ENCODE measurements around the gene SMOC2.

The SMOC2 gene

GRCh38 chr6:168628176-168628553, 187.2 kb downstream of the SMOC2 start:
- Mint-ChIP-seq H3K36me3 (no peaks in the 10 kb centered on the region), H3K4me1 (no peaks in the 10 kb centered on the region), H3K9me3 (no peaks in the 10 kb centered on the region), H3K4me3 (no peak overlapping the region), H3K27ac (no peak overlapping the region), H3K27me3 (no peaks in the 10 kb centered on the region)
- CTCF ChIA-PET, result no interaction called here
- DNase-seq, result no peak

- CTCF ChIA-PET, result no interaction called here
- H3K27ac Mint-ChIP-seq, result no peak overlapping the region
- peaks cover 4% of the 10 kb centered on the region for H3K9me3 Mint-ChIP-seq
- H3K27me3 Mint-ChIP-seq, result no peaks in the 10 kb centered on the region
- no peaks in the 10 kb centered on the region for H3K36me3 Mint-ChIP-seq
- no peak overlapping the region for H3K4me3 Mint-ChIP-seq
- DNase-seq, result no peak
- H3K4me1 Mint-ChIP-seq, result no peaks in the 10 kb centered on the region
These were observed 187.8 kb downstream of the SMOC2 start for GRCh38 chr6:168628732-168629245.

DNA sequence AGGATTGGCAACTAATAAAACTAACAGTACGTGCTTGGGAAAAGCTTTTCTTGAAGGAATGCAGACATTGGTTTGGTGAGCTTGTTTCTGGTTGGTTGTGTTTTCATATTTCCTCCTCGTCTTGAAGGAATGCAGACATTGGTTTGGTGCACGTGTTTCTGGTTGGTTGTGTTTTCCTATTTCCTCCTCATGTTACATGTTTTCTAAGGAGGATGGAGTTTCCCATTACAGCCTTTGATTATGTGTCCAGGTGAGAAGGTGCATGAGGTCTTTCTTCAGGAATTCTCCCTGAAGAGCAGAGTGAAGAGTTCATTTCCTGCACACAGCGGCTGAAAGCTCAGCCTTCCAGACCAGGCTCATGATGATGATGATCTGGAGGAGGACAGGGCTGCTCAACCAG, 190.6 kb downstream of the SMOC2 start:
- Mint-ChIP-seq H3K27me3 (no peaks in the 10 kb centered on the region), H3K4me1 (no peaks in the 10 kb centered on the region), H3K36me3 (no peaks in the 10 kb centered on the region), H3K27ac (no peak overlapping the region), H3K9me3 (peaks cover 6% of the 10 kb centered on the region), H3K4me3 (no peak overlapping the region)
- DNase-seq, result no peak
- CTCF ChIA-PET, result no interaction called here

GRCh38 chr6:168632694-168633093, 191.7 kb downstream of the SMOC2 start:
- DNase-seq, result no peak
- H3K36me3 Mint-ChIP-seq, result no peaks in the 10 kb centered on the region
- H3K4me1 Mint-ChIP-seq, result no peaks in the 10 kb centered on the region
- no peaks in the 10 kb centered on the region for H3K27me3 Mint-ChIP-seq
- no peak overlapping the region for H3K27ac Mint-ChIP-seq
- CTCF ChIA-PET, result no interaction called here
- H3K9me3 Mint-ChIP-seq, result peaks cover 6% of the 10 kb centered on the region
- H3K4me3 Mint-ChIP-seq, result no peak overlapping the region

DNA sequence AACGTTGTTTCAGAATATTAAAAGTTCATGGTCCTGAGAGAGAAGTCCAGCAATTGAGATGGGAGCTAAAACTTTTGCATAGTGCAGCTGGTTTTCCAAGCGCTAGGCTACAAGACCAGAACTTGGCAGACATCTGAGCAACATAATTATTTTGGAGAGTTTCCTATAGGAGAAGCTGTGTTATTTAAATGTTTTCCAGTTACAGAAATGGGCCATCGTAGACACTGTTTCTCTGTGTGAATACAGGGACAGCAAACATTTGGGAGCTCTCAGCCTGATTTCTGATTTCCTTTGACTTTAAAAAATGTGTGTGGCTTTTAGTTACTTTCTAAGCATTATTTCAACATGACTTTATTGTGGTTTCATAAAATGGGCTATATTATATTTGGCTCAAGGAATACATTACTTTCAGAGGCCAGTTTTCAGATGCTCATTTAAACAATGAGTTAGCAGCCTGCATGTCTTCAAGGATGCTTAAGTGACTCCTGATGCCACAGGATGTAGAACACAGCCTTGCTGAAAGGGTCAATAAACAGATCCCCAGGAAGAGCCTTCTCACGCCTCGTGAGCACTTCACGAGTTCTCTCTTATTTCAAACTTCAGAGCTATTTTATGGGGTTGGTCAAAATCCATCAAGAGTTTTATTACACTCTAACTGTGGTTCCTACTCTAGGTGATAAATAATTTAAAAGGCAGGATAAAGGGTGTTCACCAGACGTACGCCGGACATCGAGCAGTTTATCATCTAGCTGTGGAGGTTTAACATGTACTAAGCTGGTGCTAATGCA, 193.8 kb downstream of the SMOC2 start:
- no peak for DNase-seq
- Mint-ChIP-seq H3K36me3 (no peaks in the 10 kb centered on the region), H3K9me3 (peaks cover 6% of the 10 kb centered on the region), H3K4me1 (no peaks in the 10 kb centered on the region), H3K27me3 (peaks cover under 1% of the 10 kb centered on the region), H3K27ac (no peak overlapping the region), H3K4me3 (no peak overlapping the region)
- CTCF ChIA-PET, result no interaction called here

DNA sequence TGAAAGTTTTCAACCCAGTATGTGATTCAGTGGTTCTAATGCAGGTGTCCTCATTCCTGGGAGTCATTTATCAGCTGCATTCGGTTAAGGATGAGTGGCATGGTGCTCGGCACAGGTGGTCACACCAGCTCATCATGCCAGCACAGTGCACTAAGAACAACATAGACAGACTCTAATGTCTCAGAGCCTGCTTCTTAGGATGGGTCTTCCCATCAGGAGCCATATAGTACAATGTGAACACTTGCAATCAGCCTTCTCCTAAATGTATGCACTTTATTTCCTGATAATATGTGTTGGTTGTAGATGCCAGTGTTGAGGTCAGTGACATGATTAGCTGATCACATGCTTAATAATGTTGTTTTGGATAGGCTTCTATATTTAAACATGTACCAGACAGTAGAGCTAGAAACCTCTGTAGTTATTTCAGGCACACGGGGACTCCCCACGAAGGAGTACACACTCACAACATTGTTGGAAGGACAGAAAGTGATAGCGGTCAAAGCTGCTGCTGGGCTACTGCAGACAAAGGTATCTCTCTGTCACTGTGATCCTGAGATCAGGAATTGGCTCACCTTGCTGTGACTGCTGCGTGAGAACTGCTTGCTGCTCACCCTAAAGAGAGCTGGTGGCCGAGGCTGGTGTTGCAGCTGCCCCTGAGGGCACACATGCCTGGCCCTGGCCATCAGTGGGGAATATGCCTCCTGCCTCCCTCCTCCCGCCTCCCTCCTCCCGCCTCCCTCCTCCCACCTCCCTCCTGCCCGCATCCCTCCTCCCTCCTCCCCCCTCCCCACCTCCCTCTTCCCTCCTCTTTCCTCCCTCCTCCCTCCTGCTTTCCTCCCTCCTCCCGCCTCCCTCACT, 195.4 kb downstream of the SMOC2 start:
- Mint-ChIP-seq H3K27ac (no peak overlapping the region), H3K4me3 (no peak overlapping the region), H3K27me3 (peaks cover 6% of the 10 kb centered on the region), H3K9me3 (peaks cover 6% of the 10 kb centered on the region), H3K36me3 (no peaks in the 10 kb centered on the region), H3K4me1 (no peaks in the 10 kb centered on the region)
- CTCF ChIA-PET, result no interaction called here
- no peak for DNase-seq

- peaks cover 6% of the 10 kb centered on the region for H3K27me3 Mint-ChIP-seq
- H3K4me3 Mint-ChIP-seq, result no peak overlapping the region
- no peaks in the 10 kb centered on the region for H3K4me1 Mint-ChIP-seq
- CTCF ChIA-PET, result no interaction called here
- no peak for DNase-seq
- peaks cover 6% of the 10 kb centered on the region for H3K9me3 Mint-ChIP-seq
- H3K27ac Mint-ChIP-seq, result no peak overlapping the region
- no peaks in the 10 kb centered on the region for H3K36me3 Mint-ChIP-seq
These were observed 196.8 kb downstream of the SMOC2 start for GRCh38 chr6:168637834-168638233.

GRCh38 chr6:168638468-168639271, 197.7 kb downstream of the SMOC2 start:
- Mint-ChIP-seq H3K4me1 (no peaks in the 10 kb centered on the region), H3K36me3 (no peaks in the 10 kb centered on the region), H3K9me3 (peaks cover 2% of the 10 kb centered on the region), H3K27me3 (peaks cover 8% of the 10 kb centered on the region), H3K4me3 (no peak overlapping the region), H3K27ac (no peak overlapping the region)
- DNase-seq, result no peak
- CTCF ChIA-PET, result no interaction called here

- H3K27ac Mint-ChIP-seq, result no peak overlapping the region
- H3K36me3 Mint-ChIP-seq, result no peaks in the 10 kb centered on the region
- no peaks in the 10 kb centered on the region for H3K4me1 Mint-ChIP-seq
- no peak for DNase-seq
- no peaks in the 10 kb centered on the region for H3K9me3 Mint-ChIP-seq
- H3K4me3 Mint-ChIP-seq, result no peak overlapping the region
- CTCF ChIA-PET, result no interaction called here
- H3K27me3 Mint-ChIP-seq, result peaks cover 8% of the 10 kb centered on the region
These were observed 199.2 kb downstream of the SMOC2 start for GRCh38 chr6:168640181-168640580.

GRCh38 chr6:168640768-168641167, 199.8 kb downstream of the SMOC2 start:
- no peaks in the 10 kb centered on the region for H3K36me3 Mint-ChIP-seq

DNA sequence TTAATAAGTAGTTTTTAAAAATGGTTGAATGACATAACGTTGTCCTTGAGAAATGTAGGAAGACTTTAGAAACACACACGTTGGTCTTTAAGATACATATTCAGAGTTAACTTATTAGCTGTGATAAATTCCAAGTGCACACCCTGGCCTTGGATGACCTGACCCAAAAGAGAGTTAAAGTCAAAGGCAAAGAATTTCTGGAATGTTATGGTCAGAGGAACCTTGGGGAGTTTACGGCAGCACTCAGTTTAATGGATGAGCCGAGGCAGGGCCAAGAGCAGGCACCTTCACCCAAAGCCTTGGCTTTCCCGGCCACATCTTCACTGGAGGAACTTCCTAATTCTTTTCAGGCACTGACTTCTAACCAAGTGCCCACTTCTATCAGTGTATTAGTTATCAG, 200.5 kb downstream of the SMOC2 start:
- Mint-ChIP-seq H3K27ac (no peak overlapping the region), H3K9me3 (no peaks in the 10 kb centered on the region), H3K4me1 (no peaks in the 10 kb centered on the region), H3K36me3 (no peaks in the 10 kb centered on the region), H3K27me3 (peaks cover 12% of the 10 kb centered on the region), H3K4me3 (no peak overlapping the region)
- DNase-seq, result no peak
- CTCF ChIA-PET, result no interaction called here

More at GRCh38 chr6:168640768-168641167, 199.8 kb downstream of the SMOC2 start:
- no peaks in the 10 kb centered on the region for H3K9me3 Mint-ChIP-seq
- H3K27me3 Mint-ChIP-seq, result peaks cover 8% of the 10 kb centered on the region
- no peak overlapping the region for H3K4me3 Mint-ChIP-seq
- DNase-seq, result no peak
- H3K4me1 Mint-ChIP-seq, result no peaks in the 10 kb centered on the region
- CTCF ChIA-PET, result no interaction called here
- H3K27ac Mint-ChIP-seq, result no peak overlapping the region

- Mint-ChIP-seq H3K4me1 (no peaks in the 10 kb centered on the region), H3K36me3 (no peaks in the 10 kb centered on the region), H3K27ac (no peak overlapping the region), H3K9me3 (no peaks in the 10 kb centered on the region), H3K27me3 (peaks cover 16% of the 10 kb centered on the region), H3K4me3 (no peak overlapping the region)
- CTCF ChIA-PET, result no interaction called here
- DNase-seq, result no peak
These were observed 202.4 kb downstream of the SMOC2 start for GRCh38 chr6:168643401-168643800.

DNA sequence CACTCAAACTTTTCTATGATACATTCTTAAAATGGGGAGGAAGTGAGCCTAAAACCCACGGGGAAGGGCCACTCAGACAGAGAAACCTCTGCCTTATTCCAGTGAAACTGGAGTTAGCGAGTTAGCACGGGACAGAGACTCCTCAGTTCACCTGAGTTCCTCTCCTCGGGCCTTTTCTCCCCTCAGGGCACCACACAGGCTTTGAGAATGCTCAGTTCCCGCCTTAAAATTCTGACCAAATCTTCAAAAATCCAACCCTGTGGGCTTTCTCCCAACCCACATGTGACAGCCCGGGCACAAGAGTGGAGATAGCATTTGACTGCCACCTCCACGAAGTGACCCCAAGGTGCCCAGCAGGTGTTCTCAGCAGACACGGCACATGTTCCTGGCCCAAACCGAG, 204.3 kb downstream of the SMOC2 start:
- DNase-seq, result no peak
- peaks cover 12% of the 10 kb centered on the region for H3K27me3 Mint-ChIP-seq
- no peaks in the 10 kb centered on the region for H3K9me3 Mint-ChIP-seq
- CTCF ChIA-PET, result no interaction called here
- H3K27ac Mint-ChIP-seq, result no peak overlapping the region
- no peaks in the 10 kb centered on the region for H3K4me1 Mint-ChIP-seq
- H3K36me3 Mint-ChIP-seq, result no peaks in the 10 kb centered on the region
- no peak overlapping the region for H3K4me3 Mint-ChIP-seq

DNA sequence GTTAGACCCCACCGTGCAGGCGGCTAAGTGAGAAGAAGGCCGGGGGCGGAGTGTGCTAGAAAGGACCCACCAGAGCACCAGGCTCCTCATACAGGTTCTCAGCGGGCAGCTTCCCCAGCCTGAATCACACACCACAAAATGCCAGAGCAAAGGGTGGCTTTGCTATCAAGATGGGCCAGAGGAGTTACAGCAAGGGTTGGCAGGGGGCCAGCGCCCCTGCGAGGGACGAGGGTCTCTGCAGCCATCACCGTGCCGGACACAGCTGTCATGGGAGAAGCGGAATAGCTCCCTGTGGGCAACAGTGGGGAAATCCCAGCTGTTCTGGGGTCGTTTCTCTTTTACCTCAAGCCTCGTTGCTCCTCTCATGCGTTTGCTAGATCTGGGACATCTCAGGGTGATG, 206.3 kb downstream of the SMOC2 start:
- H3K4me3 Mint-ChIP-seq, result no peak overlapping the region
- no peaks in the 10 kb centered on the region for H3K4me1 Mint-ChIP-seq
- no peak for DNase-seq
- peaks cover 12% of the 10 kb centered on the region for H3K27me3 Mint-ChIP-seq
- CTCF ChIA-PET, result no interaction called here
- H3K27ac Mint-ChIP-seq, result no peak overlapping the region
- no peaks in the 10 kb centered on the region for H3K9me3 Mint-ChIP-seq
- no peaks in the 10 kb centered on the region for H3K36me3 Mint-ChIP-seq
